HG02763 (cell line): ENCODE results near the gene CDH23.
"Not testable (repeated sequence)": the region's sequence is repeated elsewhere in the genome, so short reads cannot be mapped to it uniquely, and the experiment has no call there.

ENCODE experiments used
- ATAC-seq: cut with Tn5 transposase; IDR thresholded peaks from one replicate; pipeline ENCODE4 v1.9.1; 2021; ENCODE audit warnings: mild to moderate bottlenecking, moderate library complexity; ENCODE audit not compliant: unreplicated experiment

CDH23 gene

DNA sequence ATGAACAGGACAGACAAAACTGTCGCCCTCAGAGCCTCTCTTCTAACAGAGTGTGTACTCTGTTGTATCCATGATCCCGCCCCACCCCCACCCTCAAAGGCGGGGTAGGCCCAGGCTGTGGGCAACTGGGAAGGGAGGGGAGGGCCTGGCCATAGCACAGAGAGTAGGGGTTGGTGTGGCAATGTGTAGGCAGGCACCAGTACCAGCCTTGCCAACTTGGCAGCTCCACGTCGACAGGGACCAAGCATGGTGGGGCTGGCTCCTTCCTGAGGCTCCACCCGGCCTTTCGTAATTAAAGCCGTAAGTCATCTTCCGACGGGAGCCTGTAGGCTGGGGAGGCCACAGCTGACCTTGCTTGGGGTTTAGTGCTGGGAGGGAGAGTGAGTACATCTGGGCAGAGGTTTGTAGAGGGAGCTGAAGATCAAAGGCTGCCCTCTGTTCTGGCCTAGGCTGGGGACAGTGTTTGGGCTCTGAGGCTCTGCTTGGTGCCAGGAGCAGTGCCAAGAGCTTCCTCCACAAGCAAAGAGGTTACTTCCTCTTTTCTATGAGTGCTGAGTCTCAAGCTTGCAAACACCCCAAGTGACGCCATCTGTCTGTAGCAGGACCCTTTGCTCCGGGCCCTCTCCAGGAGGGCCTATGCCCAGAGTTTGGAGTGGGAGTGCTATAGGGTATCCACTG is 201.2 kb downstream of the CDH23 start:
- ATAC-seq: no peak

DNA sequence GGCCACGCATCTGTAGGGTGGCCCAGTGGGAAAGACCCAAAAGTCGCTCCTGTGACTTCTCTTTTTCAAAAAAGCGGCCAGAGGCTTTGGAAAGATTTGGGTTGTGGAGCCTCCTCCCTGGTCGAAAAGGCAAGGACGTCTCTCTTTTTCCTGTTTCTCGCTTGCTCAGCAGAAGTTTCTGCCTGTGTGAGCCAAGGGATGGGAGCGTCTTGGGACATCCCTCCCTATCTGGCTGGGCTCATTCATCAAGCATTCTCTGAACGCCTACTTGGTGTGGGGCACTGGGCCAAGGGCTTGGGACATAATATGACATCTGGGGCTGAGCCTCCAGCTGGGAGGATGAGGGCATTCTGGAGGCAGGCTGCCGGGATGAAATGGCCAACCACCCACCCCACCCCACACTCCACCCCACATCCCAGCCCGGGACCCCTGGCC is 201.9 kb downstream of the CDH23 start:
- no peak for ATAC-seq

DNA sequence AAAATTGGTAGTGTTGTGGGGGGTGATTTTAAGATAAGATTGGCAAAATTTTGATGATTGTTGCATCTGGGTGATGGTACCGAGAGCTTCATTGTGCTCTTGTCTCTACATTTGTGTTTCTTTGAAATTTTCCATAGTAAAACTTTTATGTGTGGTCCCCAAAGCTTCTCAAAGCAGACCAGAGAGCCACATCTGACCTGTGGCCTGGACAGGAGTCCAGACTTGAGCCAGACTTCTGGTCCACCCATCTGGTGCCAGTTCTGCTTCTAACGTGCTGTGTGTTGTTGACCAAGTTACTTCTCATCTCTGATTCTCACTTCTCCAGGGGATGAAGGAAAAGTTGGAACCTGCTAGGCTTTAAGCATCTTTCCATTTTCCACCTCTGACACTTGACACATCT is 202.8 kb downstream of the CDH23 start:
- ATAC-seq: no peak

DNA sequence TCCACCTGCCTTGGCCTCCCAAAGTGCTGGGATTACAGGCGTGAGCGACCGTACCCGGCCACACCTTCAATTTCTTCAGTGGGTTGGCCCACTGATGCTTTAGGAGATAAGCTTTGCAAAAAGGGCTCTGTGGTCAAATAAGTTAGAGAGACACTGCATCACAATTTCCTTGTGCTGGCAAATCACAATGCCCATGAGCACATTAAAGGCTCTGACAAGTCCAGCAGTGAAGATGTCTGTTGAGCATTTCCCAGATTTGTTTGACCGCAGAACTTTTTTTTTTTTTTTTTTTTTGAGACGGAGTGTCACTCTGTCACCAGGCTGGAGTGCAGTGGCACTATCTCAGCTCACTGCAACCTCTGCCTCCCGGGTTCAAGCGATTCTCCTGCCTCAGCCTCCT is 203.5 kb downstream of the CDH23 start:
- not testable (repeated sequence) for ATAC-seq

DNA sequence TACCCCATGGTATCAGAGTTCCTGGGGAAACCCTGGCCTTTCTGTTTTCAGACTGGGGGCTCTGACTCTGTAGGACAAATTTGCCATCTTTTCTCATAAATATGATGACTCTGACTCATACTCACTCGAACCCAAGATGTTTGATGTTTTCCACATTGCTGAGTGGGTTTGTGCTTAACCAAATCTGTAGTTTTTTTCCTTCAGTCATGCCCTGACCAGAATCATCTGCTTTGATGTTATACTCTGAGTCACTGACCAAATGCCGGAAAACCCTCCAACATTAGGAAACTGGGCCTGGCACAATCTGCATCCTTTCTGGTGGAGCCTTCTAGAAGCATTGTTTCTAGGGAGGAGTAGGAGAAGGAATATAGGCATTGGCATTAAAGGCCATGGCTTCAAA is 204.1 kb downstream of the CDH23 start:
- ATAC-seq: no peak

DNA sequence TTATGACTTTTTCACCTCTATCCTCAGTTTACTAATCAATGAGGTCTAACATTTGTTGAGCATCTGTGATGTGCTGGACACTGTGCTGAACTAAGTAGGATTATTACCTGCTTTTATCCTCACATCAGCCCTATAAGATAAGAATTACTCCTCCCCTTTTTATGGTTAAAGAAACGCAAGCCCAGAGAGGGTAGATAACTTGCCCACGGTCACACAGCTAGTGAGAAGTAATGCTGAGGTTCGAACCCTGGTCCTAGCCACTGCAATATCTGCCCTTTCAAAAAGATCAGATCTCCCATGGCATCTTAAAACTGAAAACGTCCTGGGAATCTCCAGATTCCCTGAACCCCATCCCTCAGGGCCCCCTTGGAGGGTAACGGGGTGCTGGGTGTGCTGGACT is 204.6 kb downstream of the CDH23 start:
- no peak for ATAC-seq

DNA sequence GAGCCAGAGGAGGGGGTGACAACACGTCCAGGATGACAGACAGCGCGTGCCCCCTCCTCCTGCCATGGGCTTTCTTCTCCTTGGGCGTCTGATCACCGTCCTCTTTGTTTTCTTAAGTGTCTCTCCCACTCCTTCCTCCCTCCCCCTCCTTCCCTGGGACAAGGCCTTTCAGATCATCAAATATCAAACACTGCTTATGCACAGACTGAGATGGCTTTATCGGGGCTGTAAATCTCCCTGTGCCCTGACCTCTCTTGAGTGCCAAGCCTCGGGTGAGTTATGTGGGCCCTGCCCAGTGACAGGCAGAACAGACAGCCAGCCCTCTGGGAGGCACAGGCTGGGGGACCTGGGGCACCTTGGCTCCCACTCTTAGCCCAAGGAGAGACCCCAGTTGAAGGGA is 206.4 kb downstream of the CDH23 start:
- no peak for ATAC-seq

DNA sequence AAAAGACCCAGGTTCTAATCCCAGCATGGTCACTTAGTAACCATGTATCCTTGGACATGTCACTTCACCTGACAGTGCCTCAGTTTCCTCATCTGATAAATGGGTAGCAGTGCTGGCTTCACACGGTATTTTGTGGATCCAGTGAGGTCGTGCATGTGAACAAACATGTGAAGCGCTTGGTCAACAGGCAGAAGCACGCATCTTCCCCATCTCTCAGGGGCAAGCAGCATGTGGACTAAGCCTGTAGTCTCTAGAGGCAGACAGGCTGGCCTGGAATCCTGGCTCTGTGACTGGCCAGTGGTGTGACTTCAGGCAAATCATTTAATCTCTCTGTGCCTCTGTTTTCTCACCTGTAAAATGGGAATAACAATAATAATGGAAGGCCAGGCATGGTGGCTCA is 207.0 kb downstream of the CDH23 start:
- no peak for ATAC-seq

DNA sequence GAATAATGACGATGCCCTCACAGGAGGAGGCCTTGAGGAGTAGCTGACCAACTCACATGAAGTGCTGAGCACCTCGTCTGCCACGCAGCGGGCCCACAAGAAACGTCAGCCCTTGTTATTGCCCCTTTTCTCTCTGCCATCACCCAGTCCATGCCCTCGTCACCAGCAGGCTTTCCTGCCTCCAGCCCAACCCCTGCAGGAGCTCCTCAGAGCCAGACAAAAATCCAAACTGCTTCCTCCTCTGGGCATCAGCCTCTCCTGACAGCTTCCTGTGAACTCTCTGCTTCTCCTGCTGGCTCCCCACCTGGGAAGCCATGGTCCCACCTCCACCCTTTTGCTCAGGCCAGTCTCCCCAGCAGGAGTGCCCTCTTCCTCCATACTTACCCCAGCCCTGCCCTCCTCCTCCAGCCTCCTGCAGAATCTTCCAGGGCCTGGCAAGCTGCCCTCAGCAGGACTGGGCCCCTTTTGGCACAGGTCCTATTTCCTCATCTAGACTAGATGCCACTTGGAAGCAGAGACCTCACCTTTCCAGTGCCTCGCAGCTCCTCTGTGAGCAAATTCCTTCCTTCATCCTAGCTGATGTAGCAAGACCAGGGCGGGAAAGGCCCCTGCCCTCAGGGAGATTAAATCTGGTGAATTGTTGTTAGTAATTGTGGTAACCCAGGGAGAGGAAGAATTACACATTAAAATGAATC is 207.8 kb downstream of the CDH23 start:
- no peak for ATAC-seq

DNA sequence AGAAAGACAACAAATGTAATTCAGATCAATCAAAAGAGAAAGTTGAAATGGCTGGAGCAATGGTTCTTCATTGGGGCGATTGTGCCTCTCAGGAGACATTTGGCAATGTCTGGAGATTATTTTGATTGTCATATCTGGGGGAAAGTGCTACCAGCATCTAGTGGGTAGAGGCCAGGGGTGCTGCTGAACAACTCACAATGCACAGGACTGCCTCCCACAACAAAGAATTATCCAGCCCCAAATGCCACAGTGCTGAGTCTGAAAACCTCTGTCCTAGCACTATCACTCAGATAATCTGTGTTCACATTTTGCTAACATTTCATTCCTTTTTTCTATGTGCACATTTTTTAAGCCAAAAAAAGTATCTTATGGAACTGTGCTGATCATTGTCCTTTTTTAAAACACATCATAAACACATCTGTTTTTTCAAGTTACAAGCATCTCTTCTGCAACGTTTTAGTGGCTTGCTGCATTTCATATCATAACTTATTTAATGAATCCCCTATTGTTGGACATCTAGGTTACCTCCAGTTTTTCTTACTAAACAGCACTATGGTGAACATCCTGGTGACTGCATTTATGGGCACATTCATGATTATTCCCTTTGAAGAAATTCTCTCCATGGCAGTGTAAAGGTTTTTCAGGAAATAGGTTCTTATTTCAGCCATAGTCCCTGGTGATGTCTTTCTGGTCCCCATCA is 208.7 kb downstream of the CDH23 start:
- ATAC-seq: no peak

DNA sequence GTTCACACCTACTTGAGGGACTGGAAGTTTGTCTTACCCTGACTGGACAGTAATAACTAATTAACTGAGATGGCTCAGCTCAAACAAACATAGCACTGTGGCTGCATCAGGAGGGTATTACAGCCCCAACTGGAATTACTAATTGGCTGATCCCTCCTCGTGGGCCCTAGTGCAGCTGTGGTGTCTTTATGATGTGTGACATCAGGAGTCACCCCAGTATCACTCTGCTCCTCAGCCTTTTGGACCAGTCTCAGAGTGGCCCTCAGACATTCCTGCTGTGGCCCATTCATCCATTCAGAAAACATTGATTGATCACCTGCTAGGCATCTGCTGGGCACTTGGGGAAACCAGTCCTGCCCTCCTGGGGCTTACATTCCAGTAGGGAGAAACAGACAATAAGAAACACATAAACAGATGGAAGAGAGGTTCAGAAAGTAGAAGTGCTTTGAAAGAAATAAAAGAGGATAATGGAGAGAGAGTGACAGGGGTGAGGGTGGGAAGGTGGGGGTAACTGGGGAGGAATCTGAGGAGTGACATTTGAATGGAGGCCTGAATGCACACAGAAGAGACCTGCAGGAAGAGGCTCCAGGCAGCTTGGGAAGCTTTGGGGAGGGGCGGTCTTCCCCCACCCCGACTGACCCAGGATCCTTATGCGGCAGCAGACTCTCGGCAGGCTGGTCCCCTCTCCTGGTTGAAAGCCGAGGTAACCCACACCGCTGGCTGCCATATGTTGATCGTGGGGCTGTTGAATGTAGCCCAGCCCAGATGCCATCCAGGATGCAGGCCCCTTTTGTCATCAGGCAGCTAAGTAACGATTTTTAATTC is 209.7 kb downstream of the CDH23 start:
- ATAC-seq: no peak

DNA sequence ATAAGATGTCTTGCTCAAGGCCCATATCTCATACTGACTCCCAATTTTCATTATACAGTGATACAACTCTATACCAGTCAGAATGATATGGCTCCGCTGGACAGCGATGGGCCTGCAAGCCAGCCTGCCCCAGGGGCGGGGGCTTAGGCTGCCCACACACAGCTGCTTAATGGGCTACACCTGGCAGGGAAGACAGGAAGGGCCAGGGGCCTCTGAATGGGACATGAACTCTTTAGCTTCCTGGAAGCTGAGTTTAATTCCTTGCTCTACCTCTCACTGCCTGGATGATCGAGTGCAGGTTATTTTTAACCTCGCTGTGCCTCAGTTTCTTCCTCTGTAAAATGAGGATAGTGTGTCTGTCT is 210.3 kb downstream of the CDH23 start:
- no peak for ATAC-seq

DNA sequence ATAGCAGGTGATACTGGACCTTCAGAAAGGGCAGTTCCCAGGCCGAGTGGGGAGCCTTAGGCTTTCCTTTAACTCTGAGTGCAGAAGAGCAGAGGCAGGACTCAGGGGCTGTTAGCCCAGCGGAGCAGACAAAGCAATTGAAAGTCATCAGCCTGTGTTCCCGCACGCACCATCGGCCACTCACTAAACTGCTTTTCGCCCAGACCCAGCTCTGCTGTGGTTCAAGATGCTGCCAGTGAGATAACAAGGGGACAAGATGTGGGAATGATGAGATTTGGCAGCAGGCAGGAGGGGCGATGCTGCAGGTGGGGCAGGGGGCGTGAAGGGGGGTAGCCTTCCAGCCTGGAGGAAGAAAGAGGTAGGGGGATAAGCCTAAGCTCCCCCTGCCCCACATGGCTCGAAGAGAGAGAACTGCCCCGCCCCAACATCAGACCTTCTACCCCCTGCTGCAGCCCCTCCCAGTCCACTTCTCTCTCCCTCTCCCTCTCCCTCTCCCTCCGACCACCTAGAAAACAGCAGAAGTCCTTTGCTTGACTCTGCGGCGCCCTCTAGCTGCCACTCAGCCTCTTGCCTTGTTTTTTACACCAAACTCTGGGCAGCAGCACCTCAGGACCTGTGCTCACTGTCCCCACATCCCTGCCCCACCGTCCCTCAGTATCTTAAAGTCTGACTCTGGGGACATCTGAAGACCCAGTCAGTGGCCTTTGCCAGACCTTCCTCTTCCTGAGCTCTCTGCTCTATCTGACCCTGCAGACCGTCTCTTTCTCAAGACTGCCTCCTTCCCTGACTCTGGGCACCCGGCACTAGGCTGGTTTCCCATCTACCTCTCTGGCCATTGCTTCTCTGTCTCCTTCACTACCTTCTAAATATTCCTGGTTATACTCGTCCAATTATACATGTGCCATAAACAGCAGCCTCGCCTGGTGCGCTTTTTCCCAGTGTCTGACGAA is 212.4 kb downstream of the CDH23 start:
- no peak for ATAC-seq

DNA sequence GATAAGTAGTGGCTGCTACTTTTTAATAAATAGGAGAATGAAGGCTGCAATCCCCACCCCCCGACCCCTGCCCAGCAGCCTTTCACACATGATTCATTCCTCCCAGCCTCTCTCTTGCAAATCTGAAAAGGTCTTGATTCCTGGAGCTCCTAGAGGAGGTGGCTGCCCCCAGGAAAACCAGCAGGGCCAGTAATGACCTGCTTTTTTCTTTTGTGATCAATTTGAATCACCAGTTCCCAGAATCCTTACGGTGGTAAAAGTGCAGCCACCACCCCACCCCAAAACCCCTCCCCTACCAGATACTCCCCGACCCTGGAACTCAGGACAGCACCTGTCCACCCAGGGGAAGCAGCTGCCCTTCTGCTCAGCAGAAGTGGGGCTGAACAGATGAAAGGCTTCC is 213.9 kb downstream of the CDH23 start:
- no peak for ATAC-seq

DNA sequence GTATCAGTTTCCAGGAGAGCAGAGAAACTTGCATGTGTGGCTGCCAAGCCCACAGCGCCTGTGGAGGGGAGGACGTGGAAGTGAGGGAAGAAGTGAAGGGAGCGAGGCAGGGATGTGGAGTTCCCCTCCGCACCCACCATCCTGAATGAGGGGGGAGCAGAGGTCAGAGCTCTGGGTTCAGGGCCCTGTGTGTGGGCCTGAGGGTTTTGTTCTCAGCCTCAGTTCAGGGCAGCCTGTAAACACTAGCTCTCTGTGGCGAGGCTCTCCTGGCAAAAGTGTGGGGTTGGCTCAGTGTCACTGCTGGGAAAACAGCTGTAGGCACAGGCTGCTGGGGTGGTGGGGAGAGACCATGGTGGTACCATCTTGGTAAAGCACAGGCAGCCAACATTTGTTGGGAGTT is 214.4 kb downstream of the CDH23 start:
- no peak for ATAC-seq

DNA sequence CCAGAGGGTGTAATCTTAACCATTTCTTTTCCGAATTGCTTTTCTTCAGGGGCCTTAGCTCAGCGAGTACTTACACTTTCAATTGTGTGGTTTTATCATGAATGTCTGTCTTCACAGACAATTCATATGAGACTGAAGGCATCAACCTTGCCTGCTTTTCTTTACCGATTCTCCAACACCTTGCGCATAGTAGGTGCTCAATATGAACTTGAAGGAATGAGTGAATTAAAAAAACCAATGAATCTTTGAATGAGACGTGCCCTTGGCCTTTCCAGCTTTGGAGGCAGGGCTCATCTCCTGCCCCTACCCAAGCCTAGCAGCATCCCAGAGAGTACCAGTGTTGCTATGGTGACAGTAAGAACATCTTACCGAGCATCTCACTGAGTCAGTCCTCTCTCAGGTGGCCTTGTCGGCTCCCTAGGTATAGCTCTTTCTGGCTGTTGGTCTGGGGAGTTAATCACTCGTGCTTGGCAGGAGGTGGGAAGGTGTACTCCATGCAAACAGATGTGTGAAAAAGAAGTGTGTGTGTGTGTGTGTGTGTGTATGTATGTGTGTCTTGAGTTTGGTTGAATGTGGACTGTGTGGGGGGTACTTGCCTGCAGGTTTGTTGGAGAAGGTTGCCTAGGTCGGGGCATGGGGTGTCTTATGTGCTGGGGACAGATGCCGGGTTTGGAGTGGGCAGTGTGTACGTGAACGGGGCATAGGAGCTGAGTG is 215.1 kb downstream of the CDH23 start:
- no peak for ATAC-seq

DNA sequence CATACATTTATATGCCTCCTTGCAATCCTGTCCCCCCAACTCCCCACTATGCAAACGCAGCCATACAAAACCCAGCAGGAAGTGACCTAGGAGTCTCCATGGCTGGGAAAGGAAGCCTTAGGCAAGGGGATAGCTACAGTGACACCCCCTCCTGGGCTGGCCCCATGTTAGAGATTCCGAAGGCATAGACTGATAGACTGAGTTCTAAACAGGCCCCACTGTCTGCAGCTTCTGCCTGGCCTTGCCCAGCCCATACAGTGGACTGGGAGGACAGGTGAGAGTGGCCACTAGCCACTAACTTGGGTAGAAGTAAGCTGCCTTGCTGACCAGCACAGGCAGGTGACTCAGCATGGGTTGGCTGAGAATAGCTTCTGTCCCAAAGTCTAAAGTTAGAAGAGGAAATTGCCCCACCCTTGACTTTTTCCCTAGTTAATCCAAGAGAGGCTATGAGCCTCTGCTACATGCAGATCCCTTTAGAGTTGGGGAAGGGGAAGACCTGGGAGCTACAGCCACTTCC is 216.6 kb downstream of the CDH23 start:
- ATAC-seq: no peak

DNA sequence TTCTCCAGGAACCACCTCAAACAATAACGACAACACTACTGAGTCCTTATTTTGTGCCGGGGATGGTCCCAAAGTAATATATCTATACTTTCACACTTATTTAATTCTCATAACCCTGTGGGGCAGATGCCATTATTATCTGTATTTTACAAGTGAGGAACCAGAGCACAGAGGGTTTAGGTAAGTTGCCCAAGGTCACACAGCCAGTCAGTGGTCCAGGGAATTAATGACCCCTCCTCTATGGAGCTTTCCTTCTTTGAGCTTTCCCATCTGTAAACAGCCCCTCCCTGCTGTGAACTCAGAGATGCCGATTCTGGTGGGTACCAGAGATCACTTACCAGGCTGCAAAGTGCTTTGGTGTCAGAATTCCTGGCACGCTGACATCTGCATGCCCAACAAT is 217.2 kb downstream of the CDH23 start:
- no peak for ATAC-seq

DNA sequence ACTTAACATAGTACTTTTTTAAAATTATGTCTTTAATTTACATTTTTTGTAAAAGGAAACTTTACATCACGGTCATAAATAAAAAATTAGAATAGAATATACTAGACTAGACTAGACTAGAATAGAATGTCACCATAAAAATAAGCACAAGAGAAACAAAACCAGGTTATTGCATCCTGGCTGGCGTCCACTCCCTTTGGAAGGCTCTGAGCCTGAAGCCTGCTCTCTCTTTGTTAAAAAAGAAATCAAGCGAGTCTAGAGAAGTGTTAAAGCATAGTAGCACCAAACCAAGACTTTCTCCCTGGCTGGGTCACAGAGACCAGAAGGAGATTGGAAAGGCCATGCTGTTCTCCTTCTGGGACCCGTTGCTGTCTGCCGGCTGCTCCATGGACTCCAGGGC is 218.2 kb downstream of the CDH23 start:
- ATAC-seq: no peak
